Gastroesophageal sphincter (tissue), 3 donors: ENCODE measurements around the gene KCNMA1.

ENCODE experiments used
- EP300 ChIP-seq: sonication (generic); formaldehyde crosslinking; IDR thresholded peaks from one replicate; pipeline ENCODE4 v1.6.1; 2017; ENCODE audit warnings: antibody characterized with exemption, mild to moderate bottlenecking
- TF ChIP-seq, protein P1 (sequence below), 4 experiments: fragments of 200-600 bp in 2 of 4; fragments of 450-650 bp in 2 of 4; sonication (generic) in 1 of 4; IDR thresholded peaks; one replicate each; pipeline ENCODE4 v1.5.1; 2017 to 2019; ENCODE audit warnings: antibody characterized with exemption in 4 of 4, mild to moderate bottlenecking in 2 of 4, moderate library complexity in 2 of 4

DNA sequence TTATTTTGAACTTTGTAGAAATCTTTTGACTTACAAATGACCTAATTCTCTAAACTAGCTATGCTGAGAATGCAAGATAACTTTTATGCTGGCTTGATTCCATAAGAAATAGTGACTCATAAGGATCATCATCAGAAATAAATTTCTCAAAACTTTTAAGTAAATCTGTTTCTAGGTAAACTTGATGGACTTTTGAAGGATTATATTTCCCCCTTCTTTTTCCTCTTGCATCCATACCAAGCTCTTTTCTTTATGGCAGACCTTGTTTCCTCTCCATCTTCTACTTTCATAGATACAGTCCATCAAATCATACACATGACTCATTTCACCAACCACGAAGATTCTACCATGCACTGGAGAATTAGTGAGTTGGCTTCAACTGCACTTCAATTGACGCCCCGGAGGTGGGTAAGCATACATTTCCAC lies 336.3 kb downstream of the KCNMA1 start:
- no peak for TF ChIP-seq EP300
- TF ChIP-seq, protein P1, sequence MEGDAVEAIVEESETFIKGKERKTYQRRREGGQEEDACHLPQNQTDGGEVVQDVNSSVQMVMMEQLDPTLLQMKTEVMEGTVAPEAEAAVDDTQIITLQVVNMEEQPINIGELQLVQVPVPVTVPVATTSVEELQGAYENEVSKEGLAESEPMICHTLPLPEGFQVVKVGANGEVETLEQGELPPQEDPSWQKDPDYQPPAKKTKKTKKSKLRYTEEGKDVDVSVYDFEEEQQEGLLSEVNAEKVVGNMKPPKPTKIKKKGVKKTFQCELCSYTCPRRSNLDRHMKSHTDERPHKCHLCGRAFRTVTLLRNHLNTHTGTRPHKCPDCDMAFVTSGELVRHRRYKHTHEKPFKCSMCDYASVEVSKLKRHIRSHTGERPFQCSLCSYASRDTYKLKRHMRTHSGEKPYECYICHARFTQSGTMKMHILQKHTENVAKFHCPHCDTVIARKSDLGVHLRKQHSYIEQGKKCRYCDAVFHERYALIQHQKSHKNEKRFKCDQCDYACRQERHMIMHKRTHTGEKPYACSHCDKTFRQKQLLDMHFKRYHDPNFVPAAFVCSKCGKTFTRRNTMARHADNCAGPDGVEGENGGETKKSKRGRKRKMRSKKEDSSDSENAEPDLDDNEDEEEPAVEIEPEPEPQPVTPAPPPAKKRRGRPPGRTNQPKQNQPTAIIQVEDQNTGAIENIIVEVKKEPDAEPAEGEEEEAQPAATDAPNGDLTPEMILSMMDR (IDR thresholded peaks at IDR 0.05): no peak
